GM18519 (cell line): ENCODE data around the gene MLC1.

Experiments
- ATAC-seq: cut with Tn5 transposase; IDR thresholded peaks from one replicate; pipeline ENCODE4 v1.9.1; 2021; ENCODE audit warnings: mild to moderate bottlenecking, moderate library complexity; ENCODE audit not compliant: unreplicated experiment, low FRiP score

Gene MLC1

DNA sequence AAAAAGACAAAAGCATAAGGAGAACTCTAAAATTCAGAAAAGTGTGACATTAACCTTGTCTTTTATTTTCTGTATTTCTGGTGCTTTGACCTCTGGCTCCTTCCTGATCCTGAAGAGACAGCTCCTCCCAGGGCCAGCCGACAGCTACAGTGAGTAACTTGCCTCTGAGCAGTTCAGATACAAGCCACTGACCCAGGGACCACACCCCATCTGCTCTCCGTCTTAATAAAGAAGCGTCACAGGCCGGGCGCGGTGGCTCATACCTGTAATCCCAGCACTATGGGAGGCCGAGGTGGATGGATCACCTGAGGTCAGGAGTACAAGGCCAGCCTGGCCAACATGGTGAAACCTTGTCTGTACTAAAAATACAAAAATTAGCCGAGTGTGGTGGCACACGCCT, 6.5 kb downstream of the MLC1 start:
- ATAC-seq: no peak

DNA sequence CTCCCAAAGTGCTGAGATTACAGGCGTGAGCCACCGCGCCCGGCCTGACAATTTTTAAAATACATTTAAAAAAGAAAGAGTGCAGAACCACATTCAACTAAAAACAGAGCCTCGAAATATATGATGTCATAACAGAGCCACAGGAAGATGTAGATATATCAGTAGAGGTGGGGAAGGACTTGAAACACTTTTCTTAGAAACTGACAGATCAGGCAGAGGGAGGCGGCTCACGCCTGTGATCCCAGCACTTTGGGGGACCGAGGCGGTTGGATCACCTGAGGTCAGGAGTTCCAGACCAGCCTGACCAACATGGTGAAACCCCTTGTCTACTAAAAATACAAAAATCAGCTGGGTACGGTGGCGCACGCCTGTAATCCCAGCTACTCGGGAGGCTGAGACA, 7.0 kb downstream of the MLC1 start:
- no peak for ATAC-seq

- no peak for ATAC-seq
Observed at GRCh38 chr22:50076646-50077535, 8.3 kb downstream of the MLC1 start.

DNA sequence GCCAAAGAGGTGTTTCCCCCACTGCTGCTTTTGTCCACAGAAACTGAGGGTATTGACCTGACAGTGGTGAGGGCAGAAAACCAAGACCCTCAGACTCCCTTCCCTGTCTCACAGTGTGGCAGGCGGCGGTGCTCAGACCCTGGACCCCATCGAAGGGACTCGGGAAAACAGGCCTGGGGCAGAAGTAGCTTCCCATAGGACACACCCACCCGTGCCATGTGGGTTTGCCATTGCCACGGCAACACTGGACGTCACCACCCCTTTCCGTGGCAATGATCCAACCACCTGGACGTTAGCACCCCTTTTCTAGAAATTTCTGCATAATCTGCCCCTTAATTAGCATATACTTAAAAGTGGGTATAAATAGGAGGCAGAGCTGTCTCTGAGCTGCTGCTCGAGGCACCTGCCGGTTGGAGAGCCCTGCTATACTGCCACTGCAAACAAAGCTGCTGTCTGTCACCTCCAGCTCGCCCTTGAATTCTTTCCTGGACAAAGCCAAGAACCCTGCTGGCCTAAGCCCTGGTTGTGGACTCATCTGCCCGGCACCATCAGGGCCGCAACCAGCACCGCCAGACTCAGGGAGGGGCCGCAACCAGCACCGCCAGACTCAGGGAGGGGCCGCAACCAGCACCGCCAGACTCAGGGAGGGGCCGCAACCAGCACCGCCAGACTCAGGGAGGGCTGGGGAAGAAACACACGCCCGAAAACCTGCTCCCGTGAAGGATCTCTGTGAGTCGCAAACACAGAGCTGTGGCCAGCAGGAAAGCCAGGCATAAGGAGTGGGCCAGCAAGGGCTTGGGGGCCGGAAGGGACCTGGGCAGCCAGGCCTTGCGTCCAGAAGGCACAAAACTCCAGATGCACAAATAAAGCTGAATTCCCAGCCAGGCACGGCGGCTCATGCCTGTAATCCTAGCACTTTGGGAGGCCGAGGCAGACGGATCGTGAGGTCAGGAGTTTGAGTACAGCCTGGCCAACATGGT, 10.4 kb downstream of the MLC1 start:
- no peak for ATAC-seq

DNA sequence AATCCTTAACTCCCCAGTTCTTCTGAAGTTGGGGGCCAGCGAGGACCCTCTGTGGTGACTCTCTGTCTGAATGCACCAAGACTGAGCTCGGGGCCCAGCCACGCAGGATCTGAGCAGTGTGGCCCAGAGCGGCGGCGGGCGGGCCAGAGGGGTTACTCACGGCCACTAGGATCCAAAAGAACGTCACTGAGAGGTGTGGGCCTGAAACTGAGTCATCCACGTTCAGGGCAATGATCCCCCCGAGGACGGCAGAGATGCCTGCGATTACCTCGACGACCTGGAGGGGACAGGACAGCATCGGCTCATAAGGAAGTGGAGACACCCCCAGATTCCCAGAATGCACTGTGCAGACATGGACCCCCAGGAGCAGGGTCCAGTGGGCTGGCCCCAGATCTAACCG, 11.2 kb downstream of the MLC1 start:
- ATAC-seq: no peak

- no peak for ATAC-seq
Observed at GRCh38 chr22:50072714-50073538, 12.3 kb downstream of the MLC1 start.

- no peak for ATAC-seq
Observed at GRCh38 chr22:50072167-50072555, 13.1 kb downstream of the MLC1 start.

GRCh38 chr22:50071432-50072166, 13.6 kb downstream of the MLC1 start:
- no peak for ATAC-seq

GRCh38 chr22:50070366-50070765, 14.9 kb downstream of the MLC1 start:
- no peak for ATAC-seq

DNA sequence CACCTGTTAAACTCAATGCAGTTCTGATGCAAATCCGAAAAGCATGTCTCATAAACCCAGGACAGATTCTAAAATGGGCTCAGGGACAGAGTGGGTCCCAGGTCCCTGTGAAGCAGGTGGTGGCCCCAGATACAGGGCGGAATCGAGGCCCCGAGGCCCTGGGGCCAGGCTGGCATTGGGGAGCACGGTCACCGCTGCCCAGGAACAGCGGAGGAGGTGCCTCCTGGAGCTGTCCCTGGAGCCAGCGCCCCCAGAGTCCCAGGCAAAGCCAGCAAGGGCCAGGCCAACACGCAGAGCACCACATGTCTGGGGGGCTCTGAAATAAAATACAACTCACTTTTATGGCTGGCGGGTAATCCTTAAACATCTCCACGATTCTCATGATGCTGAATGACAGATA, 17.1 kb downstream of the MLC1 start:
- no peak for ATAC-seq

DNA sequence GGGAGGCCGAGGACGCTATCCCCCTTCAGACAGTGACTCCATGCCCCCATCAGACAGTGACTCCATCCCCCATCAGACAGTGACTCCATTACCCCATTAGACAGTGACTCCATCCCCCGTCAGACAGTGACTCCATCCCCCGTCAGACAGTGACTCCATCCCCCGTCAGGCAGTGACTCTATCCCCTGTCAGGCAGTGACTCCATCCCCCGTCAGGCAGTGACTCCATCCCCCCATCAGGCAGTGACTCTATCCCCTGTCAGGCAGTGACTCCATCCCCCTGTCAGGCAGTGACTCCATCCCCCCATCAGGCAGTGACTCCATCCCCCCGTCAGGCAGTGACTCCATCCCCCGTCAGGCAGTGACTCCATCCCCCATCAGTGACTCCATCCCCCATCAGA, 18.0 kb downstream of the MLC1 start:
- ATAC-seq: no peak

DNA sequence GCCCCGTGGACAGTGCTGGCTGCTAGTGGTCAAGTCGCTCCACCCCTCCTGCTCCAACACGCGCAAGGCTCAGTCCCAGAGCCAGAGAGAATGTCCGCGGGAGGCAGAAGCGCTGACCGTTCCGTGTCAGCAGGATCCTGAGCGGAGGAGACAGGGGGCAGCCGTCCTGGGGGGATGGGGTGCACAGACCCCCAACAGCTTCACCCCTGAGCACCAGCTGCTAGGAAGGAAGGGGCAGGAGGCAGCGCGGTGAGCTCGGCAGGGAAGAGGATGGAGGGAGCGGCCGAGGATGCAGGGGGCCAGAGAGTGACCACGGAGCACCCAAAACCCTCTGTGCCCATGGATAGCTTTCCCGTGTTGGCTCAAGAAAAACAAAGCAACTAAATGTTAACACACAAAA, 20.8 kb downstream of the MLC1 start:
- no peak for ATAC-seq

- no peak for ATAC-seq
Observed at GRCh38 chr22:50063589-50064393, 21.4 kb downstream of the MLC1 start.

DNA sequence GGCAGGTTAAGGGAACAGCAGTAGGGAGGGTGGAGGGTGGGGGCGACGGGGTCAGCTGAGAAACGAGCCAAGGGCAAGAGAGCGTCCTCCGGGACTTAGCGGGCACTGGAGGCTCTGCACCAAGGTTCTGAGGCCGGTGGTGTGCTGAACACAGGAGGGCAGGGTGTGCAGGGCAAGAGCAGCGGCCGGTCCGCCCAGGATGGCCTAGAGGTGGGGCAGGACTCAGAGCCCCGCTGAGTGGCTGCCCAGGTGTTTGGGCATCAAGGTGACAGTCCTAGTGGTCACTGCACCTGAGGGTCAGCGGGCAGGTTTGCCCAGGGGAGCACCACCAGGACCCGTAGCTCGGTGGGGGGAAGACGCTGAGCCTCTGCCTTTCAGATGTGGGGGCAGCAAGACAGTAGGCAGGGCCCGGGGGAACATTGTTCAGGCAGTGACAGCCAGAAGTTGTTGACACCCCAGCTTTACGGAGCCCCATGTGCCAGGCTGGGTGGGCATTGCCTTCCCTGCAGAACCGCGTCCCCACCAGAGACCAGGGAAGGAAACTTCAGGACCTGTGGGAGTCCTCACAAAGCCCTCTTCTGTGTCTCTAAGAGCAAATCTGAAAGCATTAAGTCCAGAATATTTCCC, 22.6 kb downstream of the MLC1 start:
- no peak for ATAC-seq

DNA sequence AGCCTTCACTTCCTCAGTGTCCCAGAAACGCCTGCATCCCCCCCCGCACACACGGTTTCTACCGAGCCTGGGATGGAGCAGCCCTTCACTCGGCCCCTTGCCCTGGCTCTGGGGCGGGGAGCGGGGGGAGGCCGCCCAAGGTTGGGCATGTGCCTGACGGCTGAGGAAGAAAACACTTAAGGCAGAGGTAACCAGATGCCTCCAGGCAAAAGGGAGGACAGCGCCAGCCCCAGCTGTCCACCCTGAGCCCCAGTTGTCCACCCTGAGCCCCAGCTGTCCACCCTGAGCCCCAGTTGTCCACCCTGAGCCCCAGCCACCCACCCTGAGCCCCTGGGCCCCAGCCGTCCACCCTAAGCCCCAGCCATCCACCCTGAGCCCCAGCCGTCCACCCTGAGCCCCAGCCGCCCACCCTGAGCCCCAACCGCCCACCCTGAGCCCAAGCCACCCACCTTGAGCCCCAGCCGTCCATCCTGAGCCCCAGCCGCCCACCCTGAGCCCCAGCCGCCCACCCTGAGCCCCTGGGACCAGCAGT, 23.3 kb downstream of the MLC1 start:
- no peak for ATAC-seq

DNA sequence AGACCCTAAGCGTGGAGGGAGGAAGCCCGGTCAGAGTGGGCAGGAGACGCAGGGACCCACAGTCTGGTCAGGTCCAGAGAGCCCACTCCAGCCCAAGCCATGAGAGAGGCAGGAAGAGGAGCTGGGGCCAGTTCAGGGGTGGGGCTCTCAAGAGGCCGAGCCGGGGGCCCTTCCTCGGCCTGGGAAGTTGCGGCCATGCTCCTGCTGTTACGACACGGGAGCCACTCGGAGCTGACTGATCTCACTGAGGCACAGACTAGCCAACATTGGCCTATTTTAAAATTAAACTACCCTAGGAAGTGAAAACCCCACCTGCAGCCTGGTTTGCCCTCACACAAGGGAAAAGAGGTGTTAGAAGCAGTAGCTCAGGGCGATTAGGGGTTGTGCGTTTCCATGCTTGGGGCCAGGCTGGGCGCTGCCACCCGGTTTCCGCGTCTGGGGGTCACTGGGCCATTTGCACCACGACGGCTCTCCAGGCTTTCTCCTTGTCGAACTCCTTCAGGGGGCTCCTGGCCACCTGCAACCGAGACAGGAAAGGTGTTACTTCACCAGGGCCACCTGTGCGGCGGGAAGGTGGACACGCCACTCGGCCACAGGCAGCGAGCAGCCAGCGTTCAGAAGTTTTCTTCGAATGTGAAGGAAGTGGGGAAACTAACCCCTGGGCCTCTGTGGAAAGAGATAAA, 23.9 kb downstream of the MLC1 start:
- ATAC-seq: no peak

DNA sequence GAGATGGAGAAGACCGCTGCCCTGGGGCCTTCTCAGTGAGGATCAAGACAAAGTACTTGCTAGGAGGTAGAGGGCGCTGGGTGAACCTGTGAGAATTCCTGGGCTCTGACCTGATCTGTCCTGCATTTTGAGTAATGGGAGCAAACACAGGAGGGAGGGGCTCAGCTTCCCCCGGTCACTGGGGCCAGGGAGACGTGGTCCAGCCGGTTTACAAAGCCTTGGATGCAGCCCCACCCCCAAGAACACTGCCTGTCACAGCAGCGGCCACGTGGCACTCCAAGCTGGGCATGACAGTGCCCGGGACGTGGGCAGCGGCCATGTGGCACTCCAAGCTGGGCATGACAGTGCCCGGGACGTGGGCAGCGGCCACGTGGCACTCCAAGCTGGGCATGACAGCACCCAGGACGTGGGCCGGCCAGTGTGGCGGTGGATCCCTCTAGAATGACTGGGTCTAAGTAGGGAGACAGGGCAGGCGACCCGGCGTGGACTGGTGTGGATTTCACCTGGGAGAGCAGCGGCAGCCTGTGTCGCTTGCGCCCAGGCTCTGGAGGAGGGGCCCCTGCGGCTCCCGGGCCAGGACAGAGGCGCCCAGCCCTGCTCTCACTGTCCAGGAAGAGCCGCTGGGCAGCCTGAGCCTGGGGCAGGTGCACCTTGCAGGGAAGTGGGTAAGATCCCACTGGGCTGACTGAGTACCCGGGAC, 24.6 kb downstream of the MLC1 start:
- no peak for ATAC-seq
